Measurements from ENCODE around the gene IL13RA1.

DNA sequence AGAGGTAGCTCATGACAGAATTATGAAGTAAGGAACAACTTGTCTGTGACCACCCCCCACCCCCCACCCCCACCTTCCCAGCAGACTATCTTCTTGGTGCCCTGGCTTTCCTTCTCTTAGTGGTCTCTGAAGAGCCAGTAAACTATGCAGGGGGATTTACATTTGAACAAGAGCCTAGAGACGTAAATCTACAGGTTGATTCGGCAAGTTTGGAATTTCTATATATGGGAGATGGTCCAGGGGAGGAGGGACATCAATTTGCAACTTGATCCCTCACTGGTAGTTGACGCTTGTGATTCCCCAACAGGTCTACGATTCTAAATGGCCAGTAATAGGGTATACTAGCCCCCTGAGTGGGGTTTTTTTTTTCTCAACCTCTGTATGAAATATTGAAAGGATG is 36.7 kb downstream of the IL13RA1 start:
- TF ChIP-seq, protein P1, sequence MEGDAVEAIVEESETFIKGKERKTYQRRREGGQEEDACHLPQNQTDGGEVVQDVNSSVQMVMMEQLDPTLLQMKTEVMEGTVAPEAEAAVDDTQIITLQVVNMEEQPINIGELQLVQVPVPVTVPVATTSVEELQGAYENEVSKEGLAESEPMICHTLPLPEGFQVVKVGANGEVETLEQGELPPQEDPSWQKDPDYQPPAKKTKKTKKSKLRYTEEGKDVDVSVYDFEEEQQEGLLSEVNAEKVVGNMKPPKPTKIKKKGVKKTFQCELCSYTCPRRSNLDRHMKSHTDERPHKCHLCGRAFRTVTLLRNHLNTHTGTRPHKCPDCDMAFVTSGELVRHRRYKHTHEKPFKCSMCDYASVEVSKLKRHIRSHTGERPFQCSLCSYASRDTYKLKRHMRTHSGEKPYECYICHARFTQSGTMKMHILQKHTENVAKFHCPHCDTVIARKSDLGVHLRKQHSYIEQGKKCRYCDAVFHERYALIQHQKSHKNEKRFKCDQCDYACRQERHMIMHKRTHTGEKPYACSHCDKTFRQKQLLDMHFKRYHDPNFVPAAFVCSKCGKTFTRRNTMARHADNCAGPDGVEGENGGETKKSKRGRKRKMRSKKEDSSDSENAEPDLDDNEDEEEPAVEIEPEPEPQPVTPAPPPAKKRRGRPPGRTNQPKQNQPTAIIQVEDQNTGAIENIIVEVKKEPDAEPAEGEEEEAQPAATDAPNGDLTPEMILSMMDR (IDR thresholded peaks at IDR 0.05): no peak
- TF ChIP-seq EP300 (IDR thresholded peaks at IDR 0.05) (no peak), POLR2A (IDR thresholded peaks at IDR 0.05) (no peak)
